CD4-positive, alpha-beta T cell treated with Interleukin-2 at 100 ng/mL for 4 hours (primary cell): Measurements from ENCODE around the gene DLL1.
A peak's percentile ranks its signal among the peaks of the same experiment; 100 is the strongest.
"Not testable (repeated sequence)": the region's sequence is repeated elsewhere in the genome, so short reads cannot be mapped to it uniquely, and the experiment has no call there.

Experiments used
- DNase-seq: peaks from one replicate; pipeline ENCODE4 v3.0.0-alpha.2; 2020; ENCODE audit warnings: low spot score

The DLL1 gene

GRCh38 chr6:170290296-170291128, at the start of gene DLL1:
TSS of gene DLL1 (minus strand) at chr6:170291078. CDS start at chr6:170290139, 939 bp downstream.
- DNase-seq, result no peak

GRCh38 chr6:170335199-170335598, 44.3 kb upstream of the DLL1 start:
- DNase-seq, result not testable (repeated sequence)

- DNase-seq, result no peak
These were observed 38.4 kb upstream of the DLL1 start for GRCh38 chr6:170329321-170329720.

- no peak for DNase-seq
These were observed 26.8 kb upstream of the DLL1 start for GRCh38 chr6:170317718-170318117.

- no peak for DNase-seq
These were observed 26.2 kb upstream of the DLL1 start for GRCh38 chr6:170317076-170317475.

GRCh38 chr6:170316071-170316470, 25.2 kb upstream of the DLL1 start:
- peak; percentile 22 for DNase-seq

- no peak for DNase-seq
These were observed 24.1 kb upstream of the DLL1 start for GRCh38 chr6:170314983-170315382.

- DNase-seq, result no peak
These were observed 22.9 kb upstream of the DLL1 start for GRCh38 chr6:170313716-170314295.

GRCh38 chr6:170312876-170313275, 22.0 kb upstream of the DLL1 start:
- no peak for DNase-seq

GRCh38 chr6:170311696-170312095, 20.8 kb upstream of the DLL1 start:
- DNase-seq, result no peak

GRCh38 chr6:170308761-170309160, 17.9 kb upstream of the DLL1 start:
- no peak for DNase-seq

- no peak for DNase-seq
These were observed 16.2 kb upstream of the DLL1 start for GRCh38 chr6:170307080-170307545.

- peak; percentile 97 for DNase-seq
These were observed 15.6 kb upstream of the DLL1 start, which contains the start of gene FAM120B for GRCh38 chr6:170306324-170307079. TSS of gene FAM120B (plus strand) at chr6:170306758. CDS start at chr6:170317391, 10,633 bp downstream.

- DNase-seq, result no peak
These were observed 15.0 kb upstream of the DLL1 start for GRCh38 chr6:170305805-170306323.

- DNase-seq, result no peak
These were observed 10.3 kb upstream of the DLL1 start for GRCh38 chr6:170301184-170301583.

GRCh38 chr6:170298688-170299087, 7.8 kb upstream of the DLL1 start:
- no peak for DNase-seq

GRCh38 chr6:170297576-170298330, 6.9 kb upstream of the DLL1 start:
- DNase-seq, result no peak

GRCh38 chr6:170296746-170297575, 6.1 kb upstream of the DLL1 start:
- DNase-seq, result no peak

- DNase-seq, result no peak
These were observed 5.5 kb upstream of the DLL1 start for GRCh38 chr6:170296423-170296745.

GRCh38 chr6:170295510-170296422, 4.9 kb upstream of the DLL1 start:
- peak; percentile 33 for DNase-seq
